ENCODE data around the gene DYNLT5.

Gene DYNLT5

GRCh38 chr1:66752000-66752592, at the start of gene DYNLT5:
Gene DYNLT5 (plus strand): TSS chr1:66752459. CDS start chr1:66754659, 2,200 bp downstream.
- peak; percentile 56 for DNase-seq
- H3K27me3 ChIP-seq (replicated peaks), result no peaks in the 10 kb centered on the region
- no peaks in the 10 kb centered on the region for H3K36me3 ChIP-seq (replicated peaks)
- in situ Hi-C loops (cut with HindIII; ENCODE audit: low pct_ligation_motif_present, low sequenced_read_pairs), result loop anchor here (25.0 kb wide), 1 partner anchor 210 kb away; no protein-coding TSS in a partner anchor
- no peak within 1 kb of the TSS for H3K27ac ChIP-seq
- H3K4me3 ChIP-seq (ENCODE audit: low read depth, low read length), result peak within 1 kb of the TSS; percentile 55
- TF ChIP-seq CTCF (IDR thresholded peaks at IDR 0.05; ENCODE audit: low read depth, low read length, missing control alignments), result peak; percentile 53

- TF ChIP-seq CTCF (IDR thresholded peaks at IDR 0.05; ENCODE audit: low read depth, low read length, missing control alignments), result no peak
- no peaks in the 10 kb centered on the region for H3K27me3 ChIP-seq (replicated peaks)
- H3K4me3 ChIP-seq (ENCODE audit: low read depth, low read length), result no peak overlapping the region
- H3K27ac ChIP-seq, result no peak overlapping the region
- DNase-seq, result no peak
- peaks cover 3% of the 10 kb centered on the region for H3K36me3 ChIP-seq (replicated peaks)
- in situ Hi-C loops (cut with HindIII; ENCODE audit: low pct_ligation_motif_present, low sequenced_read_pairs), result no loop called here
These were observed 47.9 kb upstream of the DYNLT5 start for GRCh38 chr1:66704177-66704875.

- peak; percentile 52 for DNase-seq
- Histone ChIP-seq H3K36me3 (replicated peaks) (no peaks in the 10 kb centered on the region), H3K27ac (peak overlapping the region; percentile 41), H3K27me3 (replicated peaks) (no peaks in the 10 kb centered on the region), H3K4me3 (ENCODE audit: low read depth, low read length) (no peak overlapping the region)
- in situ Hi-C loops (cut with HindIII; ENCODE audit: low pct_ligation_motif_present, low sequenced_read_pairs), result no loop called here
- TF ChIP-seq CTCF (IDR thresholded peaks at IDR 0.05; ENCODE audit: low read depth, low read length, missing control alignments), result no peak
These were observed 47.1 kb upstream of the DYNLT5 start for GRCh38 chr1:66705110-66705509.

- no peak overlapping the region for H3K4me3 ChIP-seq (ENCODE audit: low read depth, low read length)
- H3K27me3 ChIP-seq (replicated peaks), result no peaks in the 10 kb centered on the region
- H3K27ac ChIP-seq, result no peak overlapping the region
- no peaks in the 10 kb centered on the region for H3K36me3 ChIP-seq (replicated peaks)
- TF ChIP-seq CTCF (IDR thresholded peaks at IDR 0.05; ENCODE audit: low read depth, low read length, missing control alignments), result peak; percentile 57
- in situ Hi-C loops (cut with HindIII; ENCODE audit: low pct_ligation_motif_present, low sequenced_read_pairs), result no loop called here
- peak; percentile 3 for DNase-seq
These were observed 40.8 kb upstream of the DYNLT5 start for GRCh38 chr1:66711420-66711819.

GRCh38 chr1:66712839-66713238, 39.4 kb upstream of the DYNLT5 start:
- no peak overlapping the region for H3K27ac ChIP-seq
- in situ Hi-C loops (cut with HindIII; ENCODE audit: low pct_ligation_motif_present, low sequenced_read_pairs), result no loop called here
- no peak for TF ChIP-seq CTCF (IDR thresholded peaks at IDR 0.05; ENCODE audit: low read depth, low read length, missing control alignments)
- H3K36me3 ChIP-seq (replicated peaks), result no peaks in the 10 kb centered on the region
- no peaks in the 10 kb centered on the region for H3K27me3 ChIP-seq (replicated peaks)
- H3K4me3 ChIP-seq (ENCODE audit: low read depth, low read length), result no peak overlapping the region
- no peak for DNase-seq
